Endothelial cell of umbilical vein (primary cell): ENCODE results near the gene BRCA2. TPM values are rescaled to one million over a fixed set of nuclear protein-coding genes. Genes with fewer than 3 reads are reported as not detected.

Experiments
- BruUV-seq: library from RNA; stranded (reverse); fragments of 400-500 nt; replicated peaks from 2 replicates; lab custom pipeline; 2021; lab: Mats Ljungman, UMichigan
- CTCF ChIA-PET: fragments of 300-600, 350-600 bp; sonication (Branson Sonifier 250); formaldehyde crosslinking; loops from one replicate; lab custom pipeline; 2021; ENCODE audit warnings: antibody characterized with exemption, inconsistent platforms; lab: Charles Lee
- POLR2A ChIA-PET: fragments of 300-600, 350-600 bp; sonication (Branson Sonifier 250); formaldehyde crosslinking; loops from one replicate; lab custom pipeline; 2021; ENCODE audit warnings: antibody characterized with exemption, inconsistent platforms; lab: Charles Lee
- DNase-seq: peaks from one replicate; pipeline ENCODE4 v3.0.0-alpha.2; 2011; ENCODE audit warnings: low read depth, low spot score
- FAIRE-seq: peaks from 2 replicates; lab custom pipeline; 2011; peaks lifted over from hg19 to GRCh38; lab: Jason Lieb, UNC
- H2AFZ ChIP-seq: 2 replicates; pipeline ENCODE4 v1.6.0; 2012; ENCODE audit warnings: low read depth, low read length, control low read depth, inconsistent platforms
- H3K27ac ChIP-seq: 2 replicates; pipeline ENCODE4 v1.5.1; 2011; ENCODE audit warnings: low read depth, mild to moderate bottlenecking, control low read depth, low read length, moderate library complexity; ENCODE audit not compliant: insufficient read depth
- H3K27me3 ChIP-seq, 2 experiments: 2 replicates each; pipeline versions ENCODE4 v1.6.0 to v1.6.1; 2011; ENCODE audit warnings: low read length in 2 of 2, mixed read lengths in 1 of 2; ENCODE audit not compliant: control insufficient read depth in 2 of 2, insufficient read depth in 2 of 2
- H3K36me3 ChIP-seq, 2 experiments: 2 replicates in 1 of 2; 3 replicates in 1 of 2; pipeline ENCODE4 v1.5.1; 2011; ENCODE audit warnings: low read length in 2 of 2, mild to moderate bottlenecking in 1 of 2, moderate library complexity in 1 of 2; ENCODE audit not compliant: control insufficient read depth in 2 of 2, insufficient read depth in 2 of 2; ENCODE audit errors: extremely low read depth in 1 of 2
- H3K4me1 ChIP-seq: 3 replicates; pipeline ENCODE4 v1.5.1; 2011; ENCODE audit warnings: mild to moderate bottlenecking, low read length; ENCODE audit not compliant: control insufficient read depth, insufficient read depth; ENCODE audit errors: extremely low read depth
- H3K4me2 ChIP-seq: 2 replicates; pipeline ENCODE4 v1.6.1; 2011; ENCODE audit warnings: low read length, control low read depth, mixed read lengths; ENCODE audit not compliant: insufficient read depth
- H3K4me3 ChIP-seq, 3 experiments: fragments of 200-600 bp in 1 of 3; sonication (generic), shearing (Covaris generic) in 1 of 3; replicated peaks in 1 of 3; 2 replicates each; pipeline ENCODE4 v1.5.1; 2011 to 2016; ENCODE audit warnings: control low read depth in 3 of 3, low read length in 3 of 3, mild to moderate bottlenecking in 2 of 3, inconsistent platforms in 1 of 3, low read depth in 1 of 3, moderate library complexity in 1 of 3; ENCODE audit not compliant: insufficient read depth in 1 of 3
- H3K79me2 ChIP-seq: 2 replicates; pipeline ENCODE4 v1.6.0; 2012; ENCODE audit warnings: low read length, inconsistent platforms; ENCODE audit not compliant: control insufficient read depth, insufficient read depth
- H3K9ac ChIP-seq: replicated peaks from 2 replicates; pipeline ENCODE3; 2011; ENCODE audit warnings: low read length, control low read depth; ENCODE audit not compliant: insufficient read depth; ENCODE audit errors: extremely low read depth
- H3K9me1 ChIP-seq: replicated peaks from 3 replicates; pipeline ENCODE4 v1.6.0; 2011; ENCODE audit warnings: mild to moderate bottlenecking, low read length; ENCODE audit not compliant: control insufficient read depth, insufficient read depth; ENCODE audit errors: extremely low read depth
- H3K9me3 ChIP-seq: replicated peaks from 2 replicates; pipeline ENCODE4 v1.5.1; 2012; ENCODE audit warnings: low read length, inconsistent platforms; ENCODE audit not compliant: control insufficient read depth, insufficient read depth
- H4K20me1 ChIP-seq: replicated peaks from 2 replicates; pipeline ENCODE3; 2011; ENCODE audit warnings: mild to moderate bottlenecking, low read length; ENCODE audit not compliant: control insufficient read depth, insufficient read depth; ENCODE audit errors: extremely low read depth
- CTCF ChIP-seq, 2 donors: IDR thresholded peaks; 1 replicate in 1 of 2; 2 replicates in 1 of 2; pipeline ENCODE4 v1.5.1; 2011; ENCODE audit warnings: low read length in 2 of 2, mild to moderate bottlenecking in 2 of 2, moderate library complexity in 2 of 2, control low read depth in 1 of 2, inconsistent platforms in 1 of 2, low read depth in 1 of 2; ENCODE audit not compliant: insufficient read depth in 1 of 2; ENCODE audit errors: extremely low read depth in 1 of 2
- EZH2 ChIP-seq: IDR thresholded peaks from 2 replicates; pipeline ENCODE4 v1.6.1; 2012; ENCODE audit warnings: borderline replicate concordance, low read depth, mild to moderate bottlenecking, moderate library complexity, low read length, inconsistent platforms; ENCODE audit not compliant: severe bottlenecking
- FOS ChIP-seq: IDR thresholded peaks from 2 replicates; pipeline ENCODE4 v1.6.1; 2011; ENCODE audit warnings: mild to moderate bottlenecking, low read length, moderate library complexity, borderline replicate concordance; ENCODE audit not compliant: insufficient read depth
- GATA2 ChIP-seq: IDR thresholded peaks from 2 replicates; pipeline ENCODE4 v1.7.0; 2011; ENCODE audit warnings: low read depth, mild to moderate bottlenecking, moderate library complexity, mixed read lengths, low read length; ENCODE audit not compliant: insufficient read length, insufficient read depth
- JUN ChIP-seq: IDR thresholded peaks from 2 replicates; pipeline ENCODE4 v1.6.1; 2011; ENCODE audit warnings: borderline replicate concordance, low read depth; ENCODE audit not compliant: insufficient read length, insufficient read depth
- MAX ChIP-seq: IDR thresholded peaks from 2 replicates; pipeline ENCODE4 v1.6.1; 2011; ENCODE audit not compliant: insufficient read depth, insufficient read length
- MYC ChIP-seq: IDR thresholded peaks from one replicate; pipeline ENCODE4 v1.6.1; 2011; ENCODE audit warnings: mild to moderate bottlenecking, low read depth, low read length
- POLR2A ChIP-seq: IDR thresholded peaks from 2 replicates; pipeline ENCODE4 v1.6.1; 2012; ENCODE audit warnings: low read depth, mild to moderate bottlenecking, control low read depth, low read length
- POLR2AphosphoS5 ChIP-seq: IDR thresholded peaks from 2 replicates; pipeline ENCODE4 v1.6.1; 2012; ENCODE audit warnings: low read depth, mild to moderate bottlenecking, control low read depth, low read length, moderate library complexity; ENCODE audit not compliant: insufficient read depth
- dilution Hi-C: fragments of 300-500 bp; cut with MboI; formaldehyde crosslinking; loops from one replicate; pipeline ENCODE4 v1.15.0; 2019; ENCODE audit warnings: low sequenced_read_pairs; ENCODE audit not compliant: extremely low pct_ligation_motif_present
- intact Hi-C: fragments of 100-400 bp; cut with micrococcal nuclease; formaldehyde crosslinking; loops from one replicate; pipeline ENCODE4 v1.10.0; 2022
- polyA plus RNA-seq, 4 experiments: library from polyadenylated mRNA; depleted of rRNA in 3 of 4; stranded (reverse) in 3 of 4; unstranded in 1 of 4; fragments of >200 nt; gene quantifications; 2 replicates each; pipeline versions ENCODE4 v1.2.1 to v1.2.3, GENCODE V29; 2011 to 2012; ENCODE audit warnings: missing spikeins in 1 of 4
- total RNA-seq: library from RNA; stranded (reverse); gene quantifications from 2 replicates; pipeline ENCODE4 v1.2.3, GENCODE V29; 2021

Gene BRCA2
- total and polyA plus RNA-seq, 2 donors (not counting 3 experiments of a cell fraction or from before 2014, with no cell fraction given), result 2.9 to 17.5 TPM

GRCh38 chr13:32423592-32423991, 108.3 kb downstream of the BRCA2 start:
- Histone ChIP-seq H3K4me1 (peaks cover 13% of the 10 kb centered on the region), H3K4me2 (no peak overlapping the region), H4K20me1 (no peaks in the 10 kb centered on the region), H2AFZ (no peak overlapping the region), H3K36me3 (no peaks in the 10 kb centered on the region), H3K27ac (no peak overlapping the region), H3K9me3 (no peaks in the 10 kb centered on the region), H3K79me2 (no peaks in the 10 kb centered on the region), H3K9ac (no peak overlapping the region), H3K4me3 (no peak overlapping the region), H3K27me3 (no peaks in the 10 kb centered on the region), H3K9me1 (no peaks in the 10 kb centered on the region)
- no TSS peak for BruUV-seq
- no peak for TF ChIP-seq EZH2
- TF ChIP-seq FOS, result no peak
- no peak for TF ChIP-seq MAX
- no peak for TF ChIP-seq MYC
- TF ChIP-seq GATA2, result no peak
- no peak for TF ChIP-seq POLR2A
- TF ChIP-seq JUN, result no peak
- no peak for TF ChIP-seq CTCF (IDR thresholded peaks at IDR 0.05; ENCODE audit: extremely low read depth in 1 of 2, insufficient read depth in 1 of 2, low read depth in 1 of 2, low read length in 2 of 2)
- TF ChIP-seq POLR2AphosphoS5, result no peak
- ChIA-PET CTCF (interaction anchor here (0.5 to 1.2 kb wide), 2 partner anchors 28 to 514 kb away, joined by 3 to 5 read pairs; no protein-coding TSS in a partner anchor), POLR2A (interaction anchor here (0.6 kb wide), 1 partner anchor 107 kb away, joined by 5 read pairs; no protein-coding TSS in a partner anchor)
- no peak for DNase-seq
- peak; percentile 8 for FAIRE-seq
- intact Hi-C loops (loop anchor here (10.0 kb wide), 1 partner anchor 179 kb away; no protein-coding TSS in a partner anchor), dilution Hi-C loops (no loop called here)
